ENCODE results near the gene POLR3C.
A peak's percentile ranks its signal among the peaks of the same experiment; 100 is the strongest.

The POLR3C gene, protein sequence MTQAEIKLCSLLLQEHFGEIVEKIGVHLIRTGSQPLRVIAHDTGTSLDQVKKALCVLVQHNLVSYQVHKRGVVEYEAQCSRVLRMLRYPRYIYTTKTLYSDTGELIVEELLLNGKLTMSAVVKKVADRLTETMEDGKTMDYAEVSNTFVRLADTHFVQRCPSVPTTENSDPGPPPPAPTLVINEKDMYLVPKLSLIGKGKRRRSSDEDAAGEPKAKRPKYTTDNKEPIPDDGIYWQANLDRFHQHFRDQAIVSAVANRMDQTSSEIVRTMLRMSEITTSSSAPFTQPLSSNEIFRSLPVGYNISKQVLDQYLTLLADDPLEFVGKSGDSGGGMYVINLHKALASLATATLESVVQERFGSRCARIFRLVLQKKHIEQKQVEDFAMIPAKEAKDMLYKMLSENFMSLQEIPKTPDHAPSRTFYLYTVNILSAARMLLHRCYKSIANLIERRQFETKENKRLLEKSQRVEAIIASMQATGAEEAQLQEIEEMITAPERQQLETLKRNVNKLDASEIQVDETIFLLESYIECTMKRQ

DNA sequence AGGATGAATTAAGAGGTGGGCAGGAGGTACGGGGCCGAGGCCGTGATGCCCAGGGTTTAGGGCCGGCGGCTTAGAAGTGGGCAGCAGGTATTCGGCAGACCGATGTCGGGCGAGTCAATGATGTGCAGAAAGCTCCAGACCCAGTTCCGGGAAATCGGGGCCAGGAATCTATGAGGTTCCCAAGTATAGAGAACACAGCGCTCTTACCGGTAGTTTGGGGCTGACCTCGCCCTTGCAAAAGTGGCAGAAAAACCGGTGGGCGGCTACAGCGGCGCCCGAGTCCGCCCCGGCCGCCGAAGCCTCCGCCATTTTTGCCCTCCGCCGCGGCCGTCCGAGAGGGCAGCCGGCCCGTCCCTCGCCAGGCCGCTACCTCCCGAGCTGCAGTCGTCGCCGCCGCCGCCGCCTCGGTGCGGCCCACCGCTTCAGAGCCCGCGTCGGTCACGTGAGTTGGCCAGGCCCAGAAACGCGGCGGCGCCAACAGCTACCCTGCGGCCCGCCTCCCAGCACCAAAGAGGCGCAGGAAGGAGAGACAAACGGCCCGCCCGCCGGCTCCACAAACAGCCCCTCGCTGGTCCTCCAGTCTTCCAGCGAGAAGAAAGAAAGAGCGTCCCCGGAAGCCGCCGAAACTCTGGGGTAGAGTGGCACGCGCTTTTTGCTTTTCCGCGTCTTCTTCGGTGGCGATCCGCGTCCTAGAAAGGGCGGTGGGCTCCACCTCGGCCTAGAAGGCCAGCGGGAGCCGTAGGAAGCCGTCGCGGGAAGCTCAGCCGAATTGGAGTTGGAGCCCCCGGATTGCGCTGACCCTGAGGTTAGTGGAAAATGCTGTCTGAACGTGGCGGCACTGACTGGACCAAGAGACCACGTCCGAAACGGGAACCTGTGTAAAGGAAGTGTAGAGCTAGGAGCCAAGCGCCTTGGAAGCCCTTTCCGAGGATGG, at the start of gene POLR3C, which contains the start of gene RNF115:
Gene POLR3C (plus strand): TSS at position 636 of the 934 bp plus-strand sequence. CDS start 1,577 bp downstream, outside the sequence.
Gene RNF115 (minus strand): TSS at position 531 of the 934 bp plus-strand sequence. CDS start 222 bp downstream, at position 309.
- peak within 1 kb of the TSS; percentile 77 to 95 for H3K4me3 ChIP-seq (replicated peaks in 1 of 2; ENCODE audit: low read depth in 2 of 2, low read length in 2 of 2)
- DNase-seq (ENCODE audit: low read depth in 2 of 2) = peak; percentile 91 to 95
- TF ChIP-seq, protein P1, sequence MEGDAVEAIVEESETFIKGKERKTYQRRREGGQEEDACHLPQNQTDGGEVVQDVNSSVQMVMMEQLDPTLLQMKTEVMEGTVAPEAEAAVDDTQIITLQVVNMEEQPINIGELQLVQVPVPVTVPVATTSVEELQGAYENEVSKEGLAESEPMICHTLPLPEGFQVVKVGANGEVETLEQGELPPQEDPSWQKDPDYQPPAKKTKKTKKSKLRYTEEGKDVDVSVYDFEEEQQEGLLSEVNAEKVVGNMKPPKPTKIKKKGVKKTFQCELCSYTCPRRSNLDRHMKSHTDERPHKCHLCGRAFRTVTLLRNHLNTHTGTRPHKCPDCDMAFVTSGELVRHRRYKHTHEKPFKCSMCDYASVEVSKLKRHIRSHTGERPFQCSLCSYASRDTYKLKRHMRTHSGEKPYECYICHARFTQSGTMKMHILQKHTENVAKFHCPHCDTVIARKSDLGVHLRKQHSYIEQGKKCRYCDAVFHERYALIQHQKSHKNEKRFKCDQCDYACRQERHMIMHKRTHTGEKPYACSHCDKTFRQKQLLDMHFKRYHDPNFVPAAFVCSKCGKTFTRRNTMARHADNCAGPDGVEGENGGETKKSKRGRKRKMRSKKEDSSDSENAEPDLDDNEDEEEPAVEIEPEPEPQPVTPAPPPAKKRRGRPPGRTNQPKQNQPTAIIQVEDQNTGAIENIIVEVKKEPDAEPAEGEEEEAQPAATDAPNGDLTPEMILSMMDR (IDR thresholded peaks at IDR 0.05; ENCODE audit: low read depth, low read length) = no peak

DNA sequence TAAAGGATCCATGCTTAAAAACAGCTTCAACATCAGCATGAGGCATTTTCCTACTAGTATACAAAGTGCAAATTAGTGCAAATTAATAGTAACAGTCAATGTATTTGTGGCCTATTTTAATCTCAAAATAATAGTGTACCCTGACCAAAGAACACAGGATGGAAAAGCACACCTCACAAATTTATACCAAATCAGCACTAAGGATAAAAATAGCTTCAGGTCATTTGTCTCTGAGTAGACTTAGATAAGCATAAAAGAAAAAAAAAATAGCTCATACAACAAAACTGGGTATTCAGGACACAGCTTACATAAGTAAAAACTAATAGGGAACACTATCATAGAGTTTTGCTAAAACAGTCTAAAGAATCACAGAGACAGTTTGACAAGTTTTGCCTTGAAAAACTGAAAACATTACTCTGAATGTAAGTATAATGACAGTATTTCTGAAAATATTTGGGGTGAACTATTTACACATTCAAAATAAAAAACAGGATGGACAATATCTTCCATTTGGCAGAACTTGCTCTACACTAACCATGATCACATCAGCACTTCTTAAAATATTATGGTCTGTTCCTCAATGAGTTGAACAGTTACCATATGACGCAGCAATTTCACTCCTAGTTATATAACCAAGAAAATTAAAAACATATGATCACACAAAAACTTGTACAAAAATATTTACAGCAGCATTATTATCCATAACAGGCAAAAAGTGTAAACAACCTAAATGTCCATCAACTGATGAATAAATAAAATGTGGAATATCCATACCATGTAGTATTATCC, 46.4 kb upstream of the POLR3C start:
- DNase-seq (ENCODE audit: low read depth in 2 of 2) = no peak
- TF ChIP-seq, protein P1 (IDR thresholded peaks at IDR 0.05; ENCODE audit: low read depth, low read length) = no peak
- H3K4me3 ChIP-seq (replicated peaks in 1 of 2; ENCODE audit: low read depth in 2 of 2, low read length in 2 of 2) = no peak overlapping the region

DNA sequence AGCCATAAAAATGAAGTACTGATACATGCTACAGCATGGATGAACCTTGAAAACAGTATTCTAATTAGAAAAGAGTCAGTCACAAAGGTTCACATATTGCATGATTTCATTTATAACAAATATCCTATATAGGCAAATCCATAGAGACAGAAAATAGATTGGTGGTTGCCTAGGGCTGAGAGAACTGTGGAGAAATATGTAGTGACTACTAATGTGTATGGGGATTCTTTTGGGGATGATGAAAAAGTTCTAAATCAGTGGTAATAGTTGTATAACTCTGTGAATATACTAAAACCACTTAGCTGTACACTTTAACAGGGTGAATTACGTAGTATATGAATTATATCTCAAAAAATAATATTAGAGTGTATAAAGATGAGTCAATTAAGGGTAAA, 45.9 kb upstream of the POLR3C start:
- TF ChIP-seq, protein P1 (IDR thresholded peaks at IDR 0.05; ENCODE audit: low read depth, low read length) = no peak
- no peak for DNase-seq (ENCODE audit: low read depth in 2 of 2)

DNA sequence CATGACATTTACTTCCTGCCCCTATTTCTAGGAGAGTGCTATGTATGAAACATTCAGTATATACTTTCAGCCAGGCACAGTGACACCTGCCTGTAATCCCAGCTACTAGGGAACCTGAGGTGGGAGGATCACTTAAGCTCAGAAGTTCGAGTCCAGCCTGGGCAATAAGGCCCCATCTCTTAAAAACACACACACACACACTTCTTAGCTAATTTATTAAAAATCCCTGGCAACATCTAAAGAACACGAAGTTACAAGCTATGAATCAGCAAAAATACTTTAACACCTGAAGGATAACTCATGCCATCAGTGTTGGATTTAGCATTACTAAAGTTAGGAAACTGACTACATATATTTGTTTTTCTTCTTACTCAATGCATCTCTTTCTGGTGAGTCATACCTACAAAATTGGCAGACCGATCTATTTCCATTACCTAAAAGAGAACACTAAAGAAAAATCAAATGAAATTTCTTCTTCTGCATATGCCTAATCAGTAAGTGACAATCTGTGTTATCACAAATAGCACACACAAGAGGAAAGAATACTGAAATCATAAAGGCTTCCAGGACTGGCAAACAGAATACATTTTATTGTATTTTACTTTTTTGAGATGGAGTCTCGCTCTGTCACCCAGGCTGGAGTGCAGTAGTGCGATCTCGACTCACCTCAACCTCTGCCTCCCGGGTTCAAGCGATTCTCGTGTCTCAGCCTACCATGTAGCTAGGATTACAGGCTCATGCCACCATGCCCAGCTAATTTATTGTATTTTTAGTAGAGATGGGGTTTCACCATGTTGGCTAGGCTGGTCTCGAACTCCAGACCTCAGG, 41.5 kb upstream of the POLR3C start:
- H3K4me3 ChIP-seq (replicated peaks in 1 of 2; ENCODE audit: low read depth in 2 of 2, low read length in 2 of 2) = no peak overlapping the region
- peak; percentile 81 to 94 for DNase-seq (ENCODE audit: low read depth in 2 of 2)
- TF ChIP-seq, protein P1 (IDR thresholded peaks at IDR 0.05; ENCODE audit: low read depth, low read length) = no peak

More for the DNA sequence above, 45.9 kb upstream of the POLR3C start:
- H3K4me3 ChIP-seq (replicated peaks in 1 of 2; ENCODE audit: low read depth in 2 of 2, low read length in 2 of 2) = no peak overlapping the region

DNA sequence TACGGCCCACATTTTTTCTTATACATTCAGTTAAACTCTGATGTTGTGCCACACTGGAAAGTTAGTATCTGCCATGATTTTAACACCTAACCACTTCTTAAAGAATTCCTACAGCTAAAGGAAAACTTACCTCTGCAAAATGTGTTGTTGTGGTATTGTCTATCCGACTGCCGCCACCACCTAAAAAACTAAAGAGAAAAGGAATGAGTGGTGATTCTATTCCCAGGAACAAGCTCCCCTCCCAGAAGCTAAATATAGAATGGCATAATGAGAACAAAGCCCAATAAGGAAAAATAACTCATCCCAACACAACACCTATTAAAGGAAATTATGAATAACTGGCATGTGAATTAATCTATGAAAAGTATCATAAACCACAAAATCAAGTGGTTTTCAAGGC, 39.6 kb upstream of the POLR3C start:
- TF ChIP-seq, protein P1 (IDR thresholded peaks at IDR 0.05; ENCODE audit: low read depth, low read length) = no peak
- no peak for DNase-seq (ENCODE audit: low read depth in 2 of 2)
- H3K4me3 ChIP-seq (replicated peaks in 1 of 2; ENCODE audit: low read depth in 2 of 2, low read length in 2 of 2) = no peak overlapping the region

Data from cardiac fibroblast (primary cell).